IMR-90 (cell line): ENCODE results near the gene DUT. TPM values are rescaled to one million over a fixed set of nuclear protein-coding genes. Genes with fewer than 3 reads are reported as not detected.

Source experiments
- ATAC-seq: fragments of 200-7000 bp; cut with Tn5 transposase; 2 replicates; pipeline ENCODE4 v1.9.1; 2020; ENCODE audit warnings: low read depth, mild to moderate bottlenecking, moderate library complexity
- BruUV-seq: library from RNA; stranded (reverse); fragments of 400-500 nt; replicated peaks from 2 replicates; lab custom pipeline; 2021; lab: Mats Ljungman, UMichigan
- CTCF ChIA-PET: fragments of 300-600 bp; formaldehyde crosslinking; extraction: SDS; loops from one replicate; lab custom pipeline; 2021; ENCODE audit warnings: antibody characterized with exemption; lab: Yijun Ruan, JAX
- POLR2A ChIA-PET: fragments of 300-600 bp; sonication (Branson Sonifier 250); formaldehyde crosslinking; loops from one replicate; lab custom pipeline; 2022; ENCODE audit warnings: antibody characterized with exemption; ENCODE audit not compliant: unreplicated experiment; lab: Charles Lee
- DNase-seq: peaks from one replicate; pipeline ENCODE4 v3.0.0; 2013
- H2AFZ ChIP-seq: replicated peaks from 2 replicates; pipeline ENCODE3; 2013; ENCODE audit warnings: low read length, mild to moderate bottlenecking; ENCODE audit not compliant: poor library complexity
- H2AK5ac ChIP-seq: 2 replicates; pipeline ENCODE4 v1.6.1; 2013; ENCODE audit warnings: low read depth, low read length, inconsistent platforms
- H2AK9ac ChIP-seq: replicated peaks from 2 replicates; pipeline ENCODE3; 2013; ENCODE audit warnings: mild to moderate bottlenecking, low read depth, low read length, moderate library complexity; ENCODE audit not compliant: poor library complexity
- H2BK120ac ChIP-seq: 2 replicates; pipeline ENCODE4 v1.6.1; 2013; ENCODE audit warnings: low read depth, low read length, inconsistent platforms
- H2BK15ac ChIP-seq: 3 replicates; pipeline ENCODE4 v1.6.1; 2013; ENCODE audit warnings: low read depth, low read length, inconsistent platforms
- H2BK20ac ChIP-seq: 2 replicates; pipeline ENCODE4 v1.6.1; 2013; ENCODE audit warnings: low read depth, mild to moderate bottlenecking, inconsistent platforms, low read length, moderate library complexity
- H2BK5ac ChIP-seq: 2 replicates; pipeline ENCODE4 v1.6.1; 2013; ENCODE audit warnings: mild to moderate bottlenecking, low read depth, low read length, inconsistent platforms; ENCODE audit not compliant: poor library complexity, severe bottlenecking
- H3K14ac ChIP-seq: replicated peaks from 2 replicates; pipeline ENCODE4 v1.6.1; 2013; ENCODE audit warnings: low read depth, low read length, inconsistent platforms
- H3K18ac ChIP-seq: 2 replicates; pipeline ENCODE4 v1.6.1; 2013; ENCODE audit warnings: low read depth, low read length, control low read depth
- H3K23ac ChIP-seq: 2 replicates; pipeline ENCODE4 v1.6.1; 2013; ENCODE audit warnings: low read depth, low read length, inconsistent platforms
- H3K27ac ChIP-seq: 2 replicates; pipeline ENCODE4 v1.5.1; 2013; ENCODE audit warnings: mild to moderate bottlenecking, control low read depth, low read length; ENCODE audit not compliant: insufficient read depth
- H3K27me3 ChIP-seq: 2 replicates; pipeline ENCODE4 v1.6.1; 2013; ENCODE audit warnings: low read length; ENCODE audit not compliant: control insufficient read depth, insufficient read depth
- H3K36me3 ChIP-seq: 2 replicates; pipeline ENCODE4 v1.6.1; 2013; ENCODE audit warnings: low read length, mixed read lengths; ENCODE audit not compliant: control insufficient read depth, insufficient read depth
- H3K4ac ChIP-seq: 2 replicates; pipeline ENCODE4 v1.6.1; 2013; ENCODE audit warnings: low read depth, low read length, inconsistent platforms
- H3K4me1 ChIP-seq: 2 replicates; pipeline ENCODE4 v1.6.1; 2013; ENCODE audit warnings: low read length, mixed read lengths; ENCODE audit not compliant: control insufficient read depth, insufficient read depth
- H3K4me2 ChIP-seq: 2 replicates; pipeline ENCODE4 v1.6.1; 2013; ENCODE audit warnings: low read depth, mild to moderate bottlenecking, control low read depth, low read length, moderate library complexity
- H3K4me3 ChIP-seq: 2 replicates; pipeline ENCODE4 v1.5.1; 2013; ENCODE audit warnings: low read depth, mild to moderate bottlenecking, control low read depth, low read length, moderate library complexity; ENCODE audit not compliant: insufficient read depth
- H3K56ac ChIP-seq: 2 replicates; pipeline ENCODE4 v1.6.1; 2013; ENCODE audit warnings: low read length, inconsistent platforms; ENCODE audit not compliant: insufficient read depth; ENCODE audit errors: extremely low read depth
- H3K79me1 ChIP-seq, 2 experiments: 2 replicates each; pipeline ENCODE4 v1.6.1; 2013; ENCODE audit warnings: low read length in 2 of 2, inconsistent platforms in 1 of 2, low read depth in 1 of 2
- H3K9ac ChIP-seq: 2 replicates; pipeline ENCODE4 v1.6.1; 2013; ENCODE audit warnings: low read depth, low read length, control low read depth
- H3K9me1 ChIP-seq: 2 replicates; pipeline ENCODE4 v1.6.1; 2013; ENCODE audit warnings: low read length, inconsistent platforms; ENCODE audit not compliant: insufficient read depth
- H3K9me3 ChIP-seq: 2 replicates; pipeline ENCODE4 v1.6.1; 2013; ENCODE audit warnings: low read length; ENCODE audit not compliant: control insufficient read depth, insufficient read depth
- H4K20me1 ChIP-seq: 2 replicates; pipeline ENCODE4 v1.6.1; 2013; ENCODE audit warnings: low read length, inconsistent platforms; ENCODE audit not compliant: insufficient read depth
- H4K5ac ChIP-seq: 2 replicates; pipeline ENCODE4 v1.6.1; 2013; ENCODE audit warnings: mild to moderate bottlenecking, low read depth, low read length, control low read depth
- H4K8ac ChIP-seq, 2 experiments: 2 replicates each; pipeline ENCODE4 v1.6.1; 2013; ENCODE audit warnings: low read depth in 2 of 2, low read length in 2 of 2, control low read depth in 1 of 2, inconsistent platforms in 1 of 2
- H4K91ac ChIP-seq: 2 replicates; pipeline ENCODE4 v1.6.1; 2013; ENCODE audit warnings: low read depth, low read length, inconsistent platforms; ENCODE audit not compliant: insufficient read depth
- BHLHE40 ChIP-seq: fragments of 150-350 bp; IDR thresholded peaks from 2 replicates; pipeline ENCODE4 v1.6.1; 2016; ENCODE audit warnings: mild to moderate bottlenecking, low read depth, low read length
- CEBPB ChIP-seq: IDR thresholded peaks from 2 replicates; pipeline ENCODE4 v1.6.1; 2012; ENCODE audit warnings: low read depth, low read length, improper control_type of control experiment
- CHD1 ChIP-seq: IDR thresholded peaks from 2 replicates; pipeline ENCODE4 v1.6.1; 2012; ENCODE audit warnings: low read depth, low read length, improper control_type of control experiment
- FOS ChIP-seq: fragments of 150-350 bp; IDR thresholded peaks from 2 replicates; pipeline ENCODE4 v1.6.1; 2016; ENCODE audit warnings: low read depth, low read length
- MAFK ChIP-seq: IDR thresholded peaks from 2 replicates; pipeline ENCODE4 v1.6.1; 2012; ENCODE audit warnings: low read depth, low read length, improper control_type of control experiment
- MAZ ChIP-seq: IDR thresholded peaks from 2 replicates; pipeline ENCODE4 v1.6.1; 2012; ENCODE audit warnings: low read depth, mild to moderate bottlenecking, low read length, improper control_type of control experiment, moderate library complexity, borderline replicate concordance
- MXI1 ChIP-seq: IDR thresholded peaks from 2 replicates; pipeline ENCODE4 v1.6.1; 2012; ENCODE audit warnings: low read depth, mild to moderate bottlenecking, low read length, moderate library complexity, borderline replicate concordance
- NFE2L2 ChIP-seq: fragments of 150-350 bp; IDR thresholded peaks from 2 replicates; pipeline ENCODE4 v1.6.1; 2016; ENCODE audit warnings: low read depth, mild to moderate bottlenecking, low read length
- POLR2A ChIP-seq: IDR thresholded peaks from 2 replicates; pipeline ENCODE4 v1.6.1; 2012; ENCODE audit warnings: mild to moderate bottlenecking, low read depth, low read length
- RCOR1 ChIP-seq: IDR thresholded peaks from 2 replicates; pipeline ENCODE4 v1.6.1; 2012; ENCODE audit warnings: mild to moderate bottlenecking, low read length, improper control_type of control experiment; ENCODE audit not compliant: insufficient replicate concordance
- RFX5 ChIP-seq: IDR thresholded peaks from 2 replicates; pipeline ENCODE4 v1.8.0; 2012; ENCODE audit warnings: low read depth, mild to moderate bottlenecking, low read length, moderate library complexity
- SMC3 ChIP-seq: fragments of 150-350 bp; IDR thresholded peaks from 2 replicates; pipeline ENCODE4 v1.6.1; 2016; ENCODE audit warnings: low read depth, mild to moderate bottlenecking, antibody characterized with exemption, low read length, moderate library complexity
- WGBS, 2 experiments: methylation state at CpG; one replicate each; pipeline versions ENCODE4 v1.1.5 to v1.1.7; 2013; ENCODE audit warnings: missing lambda C conversion rate in 2 of 2; ENCODE audit not compliant: insufficient read length in 1 of 2; ENCODE audit errors: extremely low coverage in 2 of 2; 5-methylcytosine and 5-hydroxymethylcytosine counted together
- dilution Hi-C: fragments of 300-500 bp; cut with HindIII; formaldehyde crosslinking; loops from one replicate; pipeline ENCODE4 v1.14.3; 2018; ENCODE audit warnings: low sequenced_read_pairs; ENCODE audit not compliant: unreplicated experiment
- in situ Hi-C: fragments of 300-500 bp; cut with MboI; formaldehyde crosslinking; loops from 3 replicates; pipeline ENCODE4 v1.14.3; 2019; ENCODE audit warnings: low sequenced_read_pairs, inconsistent platforms, mixed read lengths
- intact Hi-C: fragments of 100-400 bp; cut with micrococcal nuclease; formaldehyde crosslinking; loops from 2 replicates; pipeline ENCODE4 v1.10.0; 2022
- polyA plus RNA-seq, 3 experiments: library from polyadenylated mRNA; depleted of rRNA; stranded (reverse); fragments of >200 nt; gene quantifications; 2 replicates each; pipeline ENCODE4 v1.2.3, GENCODE V29; 2012; ENCODE audit warnings: low replicate concordance in 1 of 3
- total RNA-seq: library from RNA; depleted of rRNA; stranded (reverse); fragments of >200 nt; gene quantifications from 2 replicates; pipeline ENCODE4 v1.2.3, GENCODE V29; 2012
- TF ChIP-seq, protein P1 (sequence below): fragments of 150-350 bp; IDR thresholded peaks from 2 replicates; pipeline ENCODE4 v1.6.1; 2016; ENCODE audit warnings: low read depth, mild to moderate bottlenecking, low read length, moderate library complexity, borderline replicate concordance
- TF ChIP-seq, protein P2 (sequence below): fragments of 150-350 bp; IDR thresholded peaks from 2 replicates; pipeline ENCODE4 v1.6.1; 2017; ENCODE audit warnings: mild to moderate bottlenecking, antibody characterized with exemption, low read length, low read depth
- TF ChIP-seq, protein P3 (sequence below): conservative IDR thresholded peaks from 2 replicates; pipeline ENCODE4 v1.5.1; 2012; ENCODE audit warnings: mild to moderate bottlenecking, low read depth, low read length, improper control_type of control experiment

DUT gene
- total and polyA plus RNA-seq, 2 of the 4 experiments (the other 2 are of a cell fraction): 18.8 to 36.4 TPM

DNA sequence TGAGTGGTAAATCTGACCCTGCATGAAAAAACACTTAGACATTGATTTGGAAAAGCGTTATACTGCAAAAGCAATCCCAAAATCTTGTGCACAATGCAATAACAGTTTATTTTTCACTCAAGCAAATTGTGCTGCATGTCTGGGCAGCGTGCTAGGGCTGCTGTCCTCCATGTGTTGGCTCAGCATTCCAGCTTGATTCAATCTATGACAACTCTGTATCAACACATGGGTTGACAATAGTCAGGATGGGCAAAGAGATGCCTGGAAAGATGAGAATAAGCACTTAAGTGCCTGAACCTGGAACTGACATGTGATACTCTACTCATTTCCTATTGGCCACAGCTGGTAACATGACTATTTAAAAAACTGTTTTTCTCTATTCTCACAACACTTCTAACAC, 51.8 kb downstream of the DUT start:
- dilution Hi-C loops: no loop called here

More for the DNA sequence above, 51.8 kb downstream of the DUT start:
- Histone ChIP-seq H4K5ac (no peak overlapping the region), H3K9me3 (no peaks in the 10 kb centered on the region), H3K4ac (no peak overlapping the region), H3K27ac (no peak overlapping the region), H3K79me1 (no peaks in the 10 kb centered on the region), H4K20me1 (no peaks in the 10 kb centered on the region), H3K27me3 (no peaks in the 10 kb centered on the region), H3K4me2 (no peak overlapping the region), H3K36me3 (no peaks in the 10 kb centered on the region), H2BK120ac (no peak overlapping the region), H3K14ac (no peak overlapping the region), H3K9ac (no peak overlapping the region), H4K91ac (no peak overlapping the region), H2AFZ (no peak overlapping the region), H3K56ac (no peak overlapping the region), H3K18ac (no peak overlapping the region), H3K4me3 (no peak overlapping the region), H2AK9ac (no peak overlapping the region), H2BK5ac (no peak overlapping the region), H3K23ac (no peak overlapping the region), H2BK15ac (no peak overlapping the region), H3K4me1 (peaks cover 7% of the 10 kb centered on the region), H3K9me1 (peaks cover 6% of the 10 kb centered on the region), H2AK5ac (no peak overlapping the region), H2BK20ac (no peak overlapping the region), H4K8ac (no peak overlapping the region)
- DNase-seq (no peak), ATAC-seq (no peak)
- in situ Hi-C loops: no loop called here
- intact Hi-C loops: no loop called here
- WGBS, 2 experiments: no CpG with 5 or more reads among the region's 2 CpGs
- TF ChIP-seq CHD1: no peak
- no peak for TF ChIP-seq BHLHE40
- no peak for TF ChIP-seq MAZ
- TF ChIP-seq MXI1: no peak
- no peak for TF ChIP-seq NFE2L2
- no peak for TF ChIP-seq MAFK
- TF ChIP-seq POLR2A: no peak
- no peak for TF ChIP-seq SMC3
- TF ChIP-seq RCOR1: no peak
- TF ChIP-seq, protein P1, sequence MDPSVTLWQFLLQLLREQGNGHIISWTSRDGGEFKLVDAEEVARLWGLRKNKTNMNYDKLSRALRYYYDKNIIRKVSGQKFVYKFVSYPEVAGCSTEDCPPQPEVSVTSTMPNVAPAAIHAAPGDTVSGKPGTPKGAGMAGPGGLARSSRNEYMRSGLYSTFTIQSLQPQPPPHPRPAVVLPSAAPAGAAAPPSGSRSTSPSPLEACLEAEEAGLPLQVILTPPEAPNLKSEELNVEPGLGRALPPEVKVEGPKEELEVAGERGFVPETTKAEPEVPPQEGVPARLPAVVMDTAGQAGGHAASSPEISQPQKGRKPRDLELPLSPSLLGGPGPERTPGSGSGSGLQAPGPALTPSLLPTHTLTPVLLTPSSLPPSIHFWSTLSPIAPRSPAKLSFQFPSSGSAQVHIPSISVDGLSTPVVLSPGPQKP: no peak
- TF ChIP-seq RFX5: no peak
- TF ChIP-seq FOS: no peak
- TF ChIP-seq CEBPB: no peak
- TF ChIP-seq, protein P2, sequence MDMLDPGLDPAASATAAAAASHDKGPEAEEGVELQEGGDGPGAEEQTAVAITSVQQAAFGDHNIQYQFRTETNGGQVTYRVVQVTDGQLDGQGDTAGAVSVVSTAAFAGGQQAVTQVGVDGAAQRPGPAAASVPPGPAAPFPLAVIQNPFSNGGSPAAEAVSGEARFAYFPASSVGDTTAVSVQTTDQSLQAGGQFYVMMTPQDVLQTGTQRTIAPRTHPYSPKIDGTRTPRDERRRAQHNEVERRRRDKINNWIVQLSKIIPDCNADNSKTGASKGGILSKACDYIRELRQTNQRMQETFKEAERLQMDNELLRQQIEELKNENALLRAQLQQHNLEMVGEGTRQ: no peak
- TF ChIP-seq, protein P3, sequence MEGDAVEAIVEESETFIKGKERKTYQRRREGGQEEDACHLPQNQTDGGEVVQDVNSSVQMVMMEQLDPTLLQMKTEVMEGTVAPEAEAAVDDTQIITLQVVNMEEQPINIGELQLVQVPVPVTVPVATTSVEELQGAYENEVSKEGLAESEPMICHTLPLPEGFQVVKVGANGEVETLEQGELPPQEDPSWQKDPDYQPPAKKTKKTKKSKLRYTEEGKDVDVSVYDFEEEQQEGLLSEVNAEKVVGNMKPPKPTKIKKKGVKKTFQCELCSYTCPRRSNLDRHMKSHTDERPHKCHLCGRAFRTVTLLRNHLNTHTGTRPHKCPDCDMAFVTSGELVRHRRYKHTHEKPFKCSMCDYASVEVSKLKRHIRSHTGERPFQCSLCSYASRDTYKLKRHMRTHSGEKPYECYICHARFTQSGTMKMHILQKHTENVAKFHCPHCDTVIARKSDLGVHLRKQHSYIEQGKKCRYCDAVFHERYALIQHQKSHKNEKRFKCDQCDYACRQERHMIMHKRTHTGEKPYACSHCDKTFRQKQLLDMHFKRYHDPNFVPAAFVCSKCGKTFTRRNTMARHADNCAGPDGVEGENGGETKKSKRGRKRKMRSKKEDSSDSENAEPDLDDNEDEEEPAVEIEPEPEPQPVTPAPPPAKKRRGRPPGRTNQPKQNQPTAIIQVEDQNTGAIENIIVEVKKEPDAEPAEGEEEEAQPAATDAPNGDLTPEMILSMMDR: no peak
- no TSS peak for BruUV-seq
- CTCF ChIA-PET: interaction anchor here (0.6 kb wide), 1 partner anchor 77 kb away, joined by 3 read pairs; no protein-coding TSS in a partner anchor
- POLR2A ChIA-PET: no interaction called here
